Measurements from ENCODE around the gene COL24A1. TPM values are rescaled to one million over a fixed set of nuclear protein-coding genes. Genes with fewer than 3 reads are reported as not detected.

The COL24A1 gene
- total RNA-seq, 1 experiment from 2014 or later, result 0.35 TPM

DNA sequence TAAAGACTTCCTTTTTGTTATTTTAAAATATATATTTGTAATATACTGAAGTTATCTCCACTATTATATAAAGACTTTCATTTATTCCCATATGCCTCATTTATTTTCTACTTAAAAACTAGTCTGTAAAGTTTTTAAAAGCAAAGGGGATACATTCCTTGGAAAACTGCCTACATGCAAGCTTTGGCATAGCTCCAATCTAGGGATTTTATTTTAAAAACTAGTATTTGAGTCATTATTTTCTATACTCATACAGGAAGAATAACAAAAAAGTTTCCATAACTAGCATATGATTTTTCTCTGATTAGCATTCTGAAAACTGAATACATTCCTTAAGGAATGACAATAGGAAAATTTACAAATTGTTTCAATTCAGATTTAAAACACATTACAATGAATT is 88.9 kb downstream of the COL24A1 start:
- peaks cover 11 to 18% of the 10 kb centered on the region in 2 experiments for H3K4me1 Mint-ChIP-seq
- no peak overlapping the region for H3K4ac ChIP-seq (ENCODE audit: low read depth, low read length)
- no peak overlapping the region for H3K23ac ChIP-seq (ENCODE audit: insufficient read length, low read depth, low read length)
- no peak overlapping the region for H3K14ac ChIP-seq (ENCODE audit: insufficient read depth, low read length)
- H3K4me2 ChIP-seq (ENCODE audit: insufficient read depth, insufficient read length, low read length), result no peak overlapping the region
- no peak overlapping the region for H2BK5ac ChIP-seq (ENCODE audit: insufficient read length, low read length)
- H3K79me2 ChIP-seq (ENCODE audit: insufficient read depth, low read length), result no peaks in the 10 kb centered on the region
- no peak overlapping the region for H3K27ac Mint-ChIP-seq
- no peak for TF ChIP-seq CTCF (conservative IDR thresholded peaks at IDR 0.05)
- no peak overlapping the region for H2AK5ac ChIP-seq (ENCODE audit: insufficient read length, low read length)
- H3K9me3 ChIP-seq (ENCODE audit: control insufficient read depth, low read depth, low read length), result no peaks in the 10 kb centered on the region
- no peak overlapping the region for H3K27ac ChIP-seq (ENCODE audit: insufficient read length, low read depth, low read length)
- H3K56ac ChIP-seq (ENCODE audit: insufficient read length, low read depth, low read length), result no peak overlapping the region
- no peaks in the 10 kb centered on the region for H3K79me1 ChIP-seq (ENCODE audit: insufficient read depth, low read depth, low read length, poor library complexity, severe bottlenecking)
- H3K27me3 Mint-ChIP-seq (ENCODE audit: low read depth), result no peaks in the 10 kb centered on the region
- H2BK15ac ChIP-seq (ENCODE audit: low read depth, low read length), result no peak overlapping the region
- no peak overlapping the region for H4K8ac ChIP-seq (replicated peaks; ENCODE audit: insufficient read length, low read depth, low read length)
- H3K9ac ChIP-seq (ENCODE audit: extremely low read depth, insufficient read length, low read length), result no peak overlapping the region
- no peaks in the 10 kb centered on the region for H3K36me3 Mint-ChIP-seq (ENCODE audit: insufficient read depth in 1 of 3, low read depth in 3 of 3)
- H3K9me3 Mint-ChIP-seq, result no peaks in the 10 kb centered on the region
- no peak overlapping the region for H3K18ac ChIP-seq (ENCODE audit: insufficient read length, low read depth, low read length)
- no peaks in the 10 kb centered on the region for H3K23me2 ChIP-seq (ENCODE audit: insufficient read length, low read depth, low read length, poor library complexity, severe bottlenecking)
- no peak for DNase-seq
- no peak overlapping the region for H2AFZ ChIP-seq (ENCODE audit: low read length)
- no peak overlapping the region for H3T11ph ChIP-seq (ENCODE audit: low read length)
- no peak overlapping the region for H3K4me3 Mint-ChIP-seq
- H3K27me3 ChIP-seq (ENCODE audit: insufficient read depth, low read length), result no peaks in the 10 kb centered on the region
- no peak overlapping the region for H4K5ac ChIP-seq (ENCODE audit: insufficient read length, low read depth, low read length)
- H3K4me1 ChIP-seq (ENCODE audit: insufficient read depth, low read length), result no peaks in the 10 kb centered on the region; the same call in 1 of the 2 replicates
- no peak overlapping the region for H2BK20ac ChIP-seq (ENCODE audit: low read depth, low read length, poor library complexity, severe bottlenecking)
- H2BK120ac ChIP-seq (ENCODE audit: low read depth, low read length, poor library complexity, severe bottlenecking), result no peak overlapping the region
- H4K91ac ChIP-seq (ENCODE audit: insufficient read length, low read depth, low read length), result no peak overlapping the region
- no peak overlapping the region for H2BK12ac ChIP-seq (ENCODE audit: insufficient read length, low read depth, low read length)
- H4K20me1 ChIP-seq (ENCODE audit: control insufficient read depth, insufficient read depth, insufficient read length), result no peaks in the 10 kb centered on the region
